H9 (cell line): Measurements from ENCODE around the gene KCNJ11. TPM values are rescaled to one million over a fixed set of nuclear protein-coding genes. Genes with fewer than 3 reads are reported as not detected.
A peak's percentile ranks its signal among the peaks of the same experiment; 100 is the strongest.

ENCODE experiments used
- DNase-seq: peaks from one replicate; pipeline ENCODE4 v3.0.0-alpha.2; 2017
- H2AFZ ChIP-seq: one replicate; pipeline ENCODE4 v1.6.1; 2013; ENCODE audit warnings: mild to moderate bottlenecking, low read length, control low read depth, moderate library complexity
- H2AK5ac ChIP-seq: 2 replicates; pipeline ENCODE4 v1.6.1; 2013; ENCODE audit warnings: low read length, control low read depth, mixed read lengths; ENCODE audit not compliant: insufficient read length
- H2BK120ac ChIP-seq: one replicate; pipeline ENCODE4 v1.6.1; 2013; ENCODE audit warnings: low read depth, mild to moderate bottlenecking, low read length, control low read depth, inconsistent platforms; ENCODE audit not compliant: poor library complexity, severe bottlenecking
- H2BK12ac ChIP-seq: 2 replicates; pipeline ENCODE4 v1.6.1; 2013; ENCODE audit warnings: low read length, control low read depth, mixed read lengths, low read depth; ENCODE audit not compliant: insufficient read length
- H2BK15ac ChIP-seq: 2 replicates; pipeline ENCODE4 v1.6.1; 2013; ENCODE audit warnings: low read depth, low read length, control low read depth
- H2BK20ac ChIP-seq: one replicate; pipeline ENCODE4 v1.6.1; 2013; ENCODE audit warnings: low read depth, mild to moderate bottlenecking, low read length, control low read depth, inconsistent platforms; ENCODE audit not compliant: poor library complexity, severe bottlenecking
- H2BK5ac ChIP-seq: 2 replicates; pipeline ENCODE4 v1.6.1; 2013; ENCODE audit warnings: low read length, control low read depth, mixed read lengths; ENCODE audit not compliant: insufficient read length
- H3K14ac ChIP-seq: 2 replicates; pipeline ENCODE4 v1.6.1; 2013; ENCODE audit warnings: low read length, control low read depth; ENCODE audit not compliant: insufficient read depth
- H3K18ac ChIP-seq: 2 replicates; pipeline ENCODE4 v1.6.1; 2013; ENCODE audit warnings: low read depth, mild to moderate bottlenecking, mixed read lengths, low read length, control low read depth; ENCODE audit not compliant: insufficient read length
- H3K23ac ChIP-seq: 2 replicates; pipeline ENCODE4 v1.6.1; 2013; ENCODE audit warnings: low read length, control low read depth, mixed read lengths, low read depth; ENCODE audit not compliant: insufficient read length
- H3K23me2 ChIP-seq: 2 replicates; pipeline ENCODE4 v1.6.1; 2013; ENCODE audit warnings: low read depth, mild to moderate bottlenecking, mixed read lengths, low read length, control low read depth; ENCODE audit not compliant: insufficient read length, poor library complexity, severe bottlenecking
- H3K27ac ChIP-seq: 2 replicates; pipeline ENCODE4 v1.5.1; 2013; ENCODE audit warnings: low read length, control low read depth, mixed read lengths, low read depth; ENCODE audit not compliant: insufficient read length
- H3K27me3 ChIP-seq: 2 replicates; pipeline ENCODE4 v1.6.1; 2013; ENCODE audit warnings: low read length, control low read depth, inconsistent platforms; ENCODE audit not compliant: insufficient read depth
- H3K4ac ChIP-seq: 2 replicates; pipeline ENCODE4 v1.6.1; 2013; ENCODE audit warnings: low read depth, mild to moderate bottlenecking, control low read depth, inconsistent platforms, low read length, moderate library complexity
- H3K4me1 ChIP-seq: 2 replicates; pipeline ENCODE4 v1.6.1; 2013; ENCODE audit warnings: low read length, control low read depth, inconsistent platforms; ENCODE audit not compliant: insufficient read depth
- H3K4me2 ChIP-seq: 2 replicates; pipeline ENCODE4 v1.6.1; 2013; ENCODE audit warnings: low read length, control low read depth, mixed read lengths; ENCODE audit not compliant: insufficient read length, insufficient read depth
- H3K56ac ChIP-seq: 2 replicates; pipeline ENCODE4 v1.6.1; 2013; ENCODE audit warnings: low read depth, mild to moderate bottlenecking, mixed read lengths, low read length, control low read depth; ENCODE audit not compliant: insufficient read length
- H3K79me1 ChIP-seq: 2 replicates; pipeline ENCODE4 v1.6.1; 2013; ENCODE audit warnings: low read depth, mild to moderate bottlenecking, moderate library complexity, low read length, control low read depth, inconsistent platforms; ENCODE audit not compliant: insufficient read depth, poor library complexity, severe bottlenecking
- H3K79me2 ChIP-seq: 2 replicates; pipeline ENCODE4 v1.6.1; 2013; ENCODE audit warnings: low read length, control low read depth, inconsistent platforms; ENCODE audit not compliant: insufficient read depth
- H3K9ac ChIP-seq: 2 replicates; pipeline ENCODE4 v1.6.1; 2013; ENCODE audit warnings: low read length, control low read depth, mixed read lengths; ENCODE audit not compliant: insufficient read length; ENCODE audit errors: extremely low read depth
- H3K9me3 ChIP-seq: one replicate; pipeline ENCODE4 v1.6.1; 2013; ENCODE audit warnings: low read depth, low read length, inconsistent platforms; ENCODE audit not compliant: control insufficient read depth
- H3T11ph ChIP-seq: one replicate; pipeline ENCODE4 v1.6.1; 2013; ENCODE audit warnings: mild to moderate bottlenecking, low read length, control low read depth, inconsistent platforms
- H4K20me1 ChIP-seq: one replicate; pipeline ENCODE4 v1.6.1; 2013; ENCODE audit not compliant: control insufficient read depth, insufficient read length, insufficient read depth
- H4K5ac ChIP-seq: 2 replicates; pipeline ENCODE4 v1.6.1; 2013; ENCODE audit warnings: low read depth, mild to moderate bottlenecking, mixed read lengths, low read length, control low read depth; ENCODE audit not compliant: insufficient read length
- H4K8ac ChIP-seq: replicated peaks from 2 replicates; pipeline ENCODE4 v1.6.1; 2013; ENCODE audit warnings: low read length, control low read depth, mixed read lengths, low read depth; ENCODE audit not compliant: insufficient read length
- H4K91ac ChIP-seq: 2 replicates; pipeline ENCODE4 v1.6.1; 2013; ENCODE audit warnings: low read depth, mild to moderate bottlenecking, moderate library complexity, mixed read lengths, low read length, control low read depth; ENCODE audit not compliant: insufficient read length
- H3K27ac Mint-ChIP-seq, 3 experiments: 2 replicates in 2 of 3; 3 replicates in 1 of 3; pipeline ENCODE4 v1.8.0; 2020 to 2021; ENCODE audit warnings: mixed read lengths in 3 of 3, mild to moderate bottlenecking in 1 of 3, moderate library complexity in 1 of 3
- H3K27me3 Mint-ChIP-seq: 2 replicates; pipeline ENCODE4 v1.8.0; 2021; ENCODE audit warnings: low read depth, mild to moderate bottlenecking, moderate library complexity, mixed read lengths
- H3K36me3 Mint-ChIP-seq, 3 experiments: 2 replicates in 2 of 3; 3 replicates in 1 of 3; pipeline ENCODE4 v1.8.0; 2020 to 2021; ENCODE audit warnings: low read depth in 3 of 3, mixed read lengths in 3 of 3; ENCODE audit not compliant: insufficient read depth in 1 of 3
- H3K4me1 Mint-ChIP-seq, 2 experiments: 2 replicates each; pipeline ENCODE4 v1.8.0; 2020; ENCODE audit warnings: mixed read lengths in 2 of 2
- H3K4me3 Mint-ChIP-seq, 2 experiments: 2 replicates in 1 of 2; 3 replicates in 1 of 2; pipeline ENCODE4 v1.8.0; 2020 to 2021; ENCODE audit warnings: mild to moderate bottlenecking in 2 of 2, mixed read lengths in 2 of 2, moderate library complexity in 1 of 2
- H3K9me3 Mint-ChIP-seq, 2 experiments: 2 replicates in 1 of 2; 3 replicates in 1 of 2; pipeline ENCODE4 v1.8.0; 2020; ENCODE audit warnings: mild to moderate bottlenecking in 2 of 2, mixed read lengths in 2 of 2, moderate library complexity in 1 of 2
- CTCF ChIP-seq: fragments of 200-600 bp; sonication (generic); conservative IDR thresholded peaks from 3 replicates; pipeline ENCODE4 v1.8.0; 2021; ENCODE audit warnings: antibody characterized with exemption, mild to moderate bottlenecking
- WGBS: extraction: QIAGEN DNeasy Blood & Tissue Kit; methylation state at CpG from one replicate; pipeline ENCODE4 v1.1.7; 2013; ENCODE audit warnings: missing lambda C conversion rate, low lambda C conversion rate, mixed read lengths; ENCODE audit not compliant: insufficient read length; ENCODE audit errors: extremely low coverage; 5-methylcytosine and 5-hydroxymethylcytosine counted together
- total RNA-seq: library from RNA; stranded (reverse); gene quantifications from 2 replicates; pipeline ENCODE4 v1.2.1, GENCODE V29; 2021

KCNJ11 gene
- total RNA-seq, 1 experiment from 2014 or later, result 2.3 TPM

- no peak overlapping the region for H2BK20ac ChIP-seq
- no peak overlapping the region for H4K8ac ChIP-seq
- Mint-ChIP-seq H3K4me1 (peaks cover 5 to 8% of the 10 kb centered on the region in 2 experiments), H3K27ac (no peak overlapping the region), H3K4me3 (no peak overlapping the region), H3K27me3 (peaks cover 20% of the 10 kb centered on the region), H3K9me3 (no peaks in the 10 kb centered on the region), H3K36me3 (no peaks in the 10 kb centered on the region; a peak in 1 of 7 replicates)
- H3K79me1 ChIP-seq, result no peaks in the 10 kb centered on the region
- no peak overlapping the region for H3K23ac ChIP-seq
- H3K27ac ChIP-seq, result no peak overlapping the region
- WGBS, result no CpG with 5 or more reads among the region's 10 CpGs
- no peak overlapping the region for H3K4me2 ChIP-seq
- no peak for DNase-seq
- H3K23me2 ChIP-seq, result no peaks in the 10 kb centered on the region
- no peak overlapping the region for H4K5ac ChIP-seq
- no peak overlapping the region for H3K4ac ChIP-seq
- no peaks in the 10 kb centered on the region for H4K20me1 ChIP-seq
- TF ChIP-seq CTCF, result 0 out of 3 replicates have a peak, but pooled peaks have one; percentile 21
- no peak overlapping the region for H3K18ac ChIP-seq
- no peak overlapping the region for H3K14ac ChIP-seq
- H3T11ph ChIP-seq, result no peak overlapping the region
- H2BK120ac ChIP-seq, result no peak overlapping the region
- H3K56ac ChIP-seq, result no peak overlapping the region
- H2BK5ac ChIP-seq, result no peak overlapping the region
- H3K9ac ChIP-seq, result no peak overlapping the region
- no peaks in the 10 kb centered on the region; the same call in 1 of the 2 replicates for H3K4me1 ChIP-seq
- no peak overlapping the region for H2AFZ ChIP-seq
- H2BK15ac ChIP-seq, result no peak overlapping the region
- no peaks in the 10 kb centered on the region for H3K27me3 ChIP-seq
- H4K91ac ChIP-seq, result no peak overlapping the region
- no peaks in the 10 kb centered on the region for H3K79me2 ChIP-seq
- H2AK5ac ChIP-seq, result no peak overlapping the region
- no peaks in the 10 kb centered on the region for H3K9me3 ChIP-seq
- H2BK12ac ChIP-seq, result no peak overlapping the region
Measured at GRCh38 chr11:17394743-17395390, 6.4 kb upstream of the KCNJ11 start.
